Mesenchymal stem cell (in vitro differentiated cells and primary cell): Measurements from ENCODE around the gene POLR3A.

Experiments used
- DNase-seq: peaks from one replicate; pipeline ENCODE4 v3.0.0-alpha.2; 2013
- H2AFZ ChIP-seq: one replicate; pipeline ENCODE4 v1.6.1; 2013; ENCODE audit warnings: low read depth, mild to moderate bottlenecking, control low read depth, inconsistent platforms, low read length, moderate library complexity
- H2AK5ac ChIP-seq: 2 replicates; pipeline ENCODE4 v1.6.1; 2013; ENCODE audit warnings: low read length, moderate library complexity, mild to moderate bottlenecking, inconsistent platforms; ENCODE audit not compliant: severe bottlenecking
- H2BK120ac ChIP-seq: one replicate; pipeline ENCODE4 v1.6.1; 2013; ENCODE audit warnings: low read depth, mild to moderate bottlenecking, inconsistent platforms, low read length, moderate library complexity
- H2BK12ac ChIP-seq, 2 experiments: one replicate each; pipeline ENCODE4 v1.6.1; 2013; ENCODE audit warnings: inconsistent platforms in 2 of 2, low read length in 2 of 2, mild to moderate bottlenecking in 2 of 2, moderate library complexity in 2 of 2, control low read depth in 1 of 2
- H2BK15ac ChIP-seq: one replicate; pipeline ENCODE4 v1.6.1; 2013; ENCODE audit warnings: mild to moderate bottlenecking, low read depth, inconsistent platforms; ENCODE audit not compliant: poor library complexity, severe bottlenecking
- H2BK5ac ChIP-seq: 2 replicates; pipeline ENCODE4 v1.6.1; 2013; ENCODE audit warnings: low read depth, mild to moderate bottlenecking, low read length, control low read depth, inconsistent platforms; ENCODE audit not compliant: poor library complexity, severe bottlenecking
- H3K14ac ChIP-seq, 2 experiments: one replicate each; pipeline ENCODE4 v1.6.1; 2013; ENCODE audit warnings: inconsistent platforms in 2 of 2, low read length in 2 of 2, control low read depth in 1 of 2, mild to moderate bottlenecking in 1 of 2, moderate library complexity in 1 of 2
- H3K18ac ChIP-seq, 2 experiments: one replicate each; pipeline ENCODE4 v1.6.1; 2013; ENCODE audit warnings: inconsistent platforms in 2 of 2, low read length in 2 of 2, control low read depth in 1 of 2, low read depth in 1 of 2, mild to moderate bottlenecking in 1 of 2
- H3K23ac ChIP-seq, 2 experiments: one replicate each; pipeline ENCODE4 v1.6.1; 2013; ENCODE audit warnings: inconsistent platforms in 2 of 2, low read length in 2 of 2, mild to moderate bottlenecking in 2 of 2, moderate library complexity in 2 of 2, control low read depth in 1 of 2
- H3K27ac ChIP-seq: 2 replicates; pipeline ENCODE4 v1.5.1; 2013; ENCODE audit warnings: mild to moderate bottlenecking, moderate library complexity, low read length, control low read depth, inconsistent platforms; ENCODE audit not compliant: poor library complexity, severe bottlenecking
- H3K27me3 ChIP-seq, 2 experiments: 2 replicates each; pipeline versions ENCODE4 v1.6.1 to v1.7.0; 2013; ENCODE audit warnings: low read length in 2 of 2, mild to moderate bottlenecking in 2 of 2, moderate library complexity in 2 of 2, control low read depth in 1 of 2, inconsistent platforms in 1 of 2; ENCODE audit not compliant: control insufficient read depth in 1 of 2, insufficient read depth in 1 of 2
- H3K36me3 ChIP-seq, 2 experiments: 2 replicates each; pipeline versions ENCODE4 v1.6.1 to v1.7.0; 2013; ENCODE audit warnings: low read length in 2 of 2, control low read depth in 1 of 2, inconsistent platforms in 1 of 2, low read depth in 1 of 2, mild to moderate bottlenecking in 1 of 2; ENCODE audit not compliant: insufficient read depth in 2 of 2, control insufficient read depth in 1 of 2
- H3K4ac ChIP-seq, 2 experiments: one replicate each; pipeline ENCODE4 v1.6.1; 2013; ENCODE audit warnings: inconsistent platforms in 2 of 2, low read length in 2 of 2, mild to moderate bottlenecking in 2 of 2, moderate library complexity in 2 of 2, control low read depth in 1 of 2, low read depth in 1 of 2
- H3K4me1 ChIP-seq: 2 replicates; pipeline ENCODE4 v1.6.1; 2013; ENCODE audit warnings: low read depth, low read length, control low read depth; ENCODE audit not compliant: control insufficient read depth, insufficient read depth
- H3K4me2 ChIP-seq: 2 replicates; pipeline ENCODE4 v1.6.1; 2013; ENCODE audit warnings: low read length, mild to moderate bottlenecking, inconsistent platforms; ENCODE audit not compliant: poor library complexity, severe bottlenecking
- H3K4me3 ChIP-seq, 2 experiments: 2 replicates each; pipeline versions ENCODE4 v1.5.1 to v1.7.0; 2013; ENCODE audit warnings: low read length in 2 of 2, mild to moderate bottlenecking in 2 of 2, control low read depth in 1 of 2, low read depth in 1 of 2; ENCODE audit not compliant: insufficient read depth in 1 of 2
- H3K79me1 ChIP-seq: replicated peaks from 2 replicates; pipeline ENCODE4 v1.6.1; 2013; ENCODE audit warnings: mild to moderate bottlenecking, control low read depth, low read length, inconsistent platforms; ENCODE audit not compliant: poor library complexity, severe bottlenecking
- H3K9ac ChIP-seq: 2 replicates; pipeline ENCODE4 v1.7.0; 2013; ENCODE audit warnings: mild to moderate bottlenecking, low read length, moderate library complexity
- H3K9me3 ChIP-seq: 2 replicates; pipeline ENCODE4 v1.7.0; 2013; ENCODE audit warnings: mild to moderate bottlenecking, low read length; ENCODE audit not compliant: control insufficient read depth
- H4K8ac ChIP-seq: one replicate; pipeline ENCODE4 v1.6.1; 2013; ENCODE audit warnings: inconsistent platforms, mild to moderate bottlenecking, low read length, moderate library complexity
- H4K91ac ChIP-seq: one replicate; pipeline ENCODE4 v1.6.1; 2013; ENCODE audit warnings: mild to moderate bottlenecking, low read length, inconsistent platforms
- WGBS: methylation state at CpG from one replicate; pipeline ENCODE4 v1.1.7; 2013; ENCODE audit warnings: mixed read lengths; 5-methylcytosine and 5-hydroxymethylcytosine counted together

Gene POLR3A

GRCh38 chr10:77926566-77927401, 102.5 kb downstream of the POLR3A start, which contains the start of gene DLG5:
TSS of gene DLG5 (minus strand) at chr10:77926755. CDS start at chr10:77926520, 235 bp downstream.
- peak within 1 kb of the TSS; percentile 67 for H4K91ac ChIP-seq
- peak within 1 kb of the TSS; percentile 87 for H2BK120ac ChIP-seq
- DNase-seq = peak; percentile 55
- H2BK5ac ChIP-seq = peak within 1 kb of the TSS; percentile 39
- peaks cover 16% of the 10 kb centered on the region for H3K4me1 ChIP-seq
- WGBS = 0% methylated on average over 7 of the region's 95 CpGs
- H3K36me3 ChIP-seq = peaks cover 0 to 7% of the 10 kb centered on the region in 2 experiments
- H3K14ac ChIP-seq = peak within 1 kb of the TSS in 1 of 2 experiments; percentile 96
- peak within 1 kb of the TSS; percentile 84 for H4K8ac ChIP-seq
- H3K18ac ChIP-seq = peak within 1 kb of the TSS; percentile 93 to 98
- H3K27me3 ChIP-seq = peaks cover 0 to 4% of the 10 kb centered on the region in 2 experiments
- peaks cover 13% of the 10 kb centered on the region for H3K79me1 ChIP-seq
- H3K4ac ChIP-seq = peak within 1 kb of the TSS; percentile 80 to 92
- H2AK5ac ChIP-seq = no peak within 1 kb of the TSS
- peak within 1 kb of the TSS; percentile 76 to 95 for H2BK12ac ChIP-seq
- H3K9me3 ChIP-seq = no peaks in the 10 kb centered on the region
- peak within 1 kb of the TSS; percentile 77 for H2AFZ ChIP-seq
- peak within 1 kb of the TSS; percentile 94 for H2BK15ac ChIP-seq
- H3K4me3 ChIP-seq = peak within 1 kb of the TSS; percentile 90 to 93
- peak within 1 kb of the TSS; percentile 92 for H3K9ac ChIP-seq
- H3K23ac ChIP-seq = peak within 1 kb of the TSS in 1 of 2 experiments; percentile 91
- no peak within 1 kb of the TSS for H3K27ac ChIP-seq
- H3K4me2 ChIP-seq = peak within 1 kb of the TSS; percentile 81

GRCh38 chr10:77925795-77926565, 103.3 kb downstream of the POLR3A start:
- no peaks in the 10 kb centered on the region for H3K9me3 ChIP-seq
- peak overlapping the region; percentile 93 to 98 for H3K18ac ChIP-seq
- no peak overlapping the region for H3K27ac ChIP-seq
- peak overlapping the region; percentile 11 to 95 for H2BK12ac ChIP-seq
- peak overlapping the region; percentile 65 for H2BK120ac ChIP-seq
- peaks cover 2 to 7% of the 10 kb centered on the region in 2 experiments for H3K36me3 ChIP-seq
- H4K8ac ChIP-seq = peak overlapping the region; percentile 84
- H2AFZ ChIP-seq = peak overlapping the region; percentile 77
- no peak overlapping the region for H2BK5ac ChIP-seq
- WGBS = 2% methylated on average over 59 of the region's 73 CpGs
- peak overlapping the region; percentile 63 for H2BK15ac ChIP-seq
- H3K4ac ChIP-seq = peak overlapping the region; percentile 80 to 92
- DNase-seq = peak; percentile 47
- H3K4me3 ChIP-seq = peak overlapping the region; percentile 90 to 93
- H3K23ac ChIP-seq = peak overlapping the region in 1 of 2 experiments; percentile 91
- no peak overlapping the region for H2AK5ac ChIP-seq
- H3K27me3 ChIP-seq = peaks cover 0 to 4% of the 10 kb centered on the region in 2 experiments
- peak overlapping the region; percentile 67 for H4K91ac ChIP-seq
- H3K14ac ChIP-seq = peak overlapping the region in 1 of 2 experiments; percentile 96
- H3K79me1 ChIP-seq = peaks cover 16% of the 10 kb centered on the region
- peaks cover 16% of the 10 kb centered on the region for H3K4me1 ChIP-seq
- H3K9ac ChIP-seq = peak overlapping the region; percentile 92
- H3K4me2 ChIP-seq = peak overlapping the region; percentile 81

DNA sequence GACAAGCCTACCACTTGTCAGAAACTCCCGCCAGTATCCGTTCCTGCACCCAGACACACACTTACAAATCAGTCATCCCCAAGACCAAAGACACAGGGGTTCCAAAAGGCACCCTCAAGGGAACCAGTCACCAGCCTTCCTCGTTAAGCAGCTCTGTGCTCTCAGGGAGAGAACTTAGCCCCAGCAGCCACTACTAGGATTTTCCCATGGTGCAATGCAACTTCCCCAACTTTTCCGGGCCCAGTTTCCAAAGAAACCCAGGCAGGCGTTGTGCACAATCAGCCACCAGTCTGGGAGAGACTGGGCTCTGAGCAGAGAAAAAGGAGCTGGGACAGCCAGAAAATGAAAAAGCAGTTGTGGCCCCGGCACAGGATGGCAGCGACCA, 103.9 kb downstream of the POLR3A start:
- Histone ChIP-seq H2BK15ac (no peak overlapping the region), H3K18ac (no peak overlapping the region), H2BK12ac (no peak overlapping the region), H3K36me3 (peaks cover 2 to 7% of the 10 kb centered on the region in 2 experiments), H3K14ac (no peak overlapping the region), H3K27ac (no peak overlapping the region), H2BK5ac (no peak overlapping the region), H4K91ac (no peak overlapping the region), H3K79me1 (peaks cover 18% of the 10 kb centered on the region), H2AFZ (no peak overlapping the region), H3K4me3 (peak overlapping the region; percentile 90 to 93), H3K9ac (peak overlapping the region; percentile 92), H2AK5ac (no peak overlapping the region), H3K4me1 (peaks cover 19% of the 10 kb centered on the region), H3K4ac (no peak overlapping the region), H3K23ac (no peak overlapping the region), H3K4me2 (peak overlapping the region; percentile 81), H4K8ac (peak overlapping the region; percentile 1), H3K9me3 (no peaks in the 10 kb centered on the region), H2BK120ac (no peak overlapping the region), H3K27me3 (peaks cover 0 to 4% of the 10 kb centered on the region in 2 experiments)
- 26% methylated on average over 7 of the region's 7 CpGs for WGBS
- DNase-seq = peak; percentile 59
